SK-N-SH (cell line): Measurements from ENCODE around the gene APBA3.

Experiments
- FOXM1 ChIP-seq: IDR thresholded peaks from 2 replicates; pipeline ENCODE4 v1.4.0; 2012; ENCODE audit warnings: low read depth, mild to moderate bottlenecking
- JUND ChIP-seq: IDR thresholded peaks from 2 replicates; pipeline ENCODE4 v1.4.0; 2012
- REST ChIP-seq: IDR thresholded peaks from 2 replicates; pipeline ENCODE4 v1.6.1; 2012; ENCODE audit warnings: mild to moderate bottlenecking, low read depth, low read length, moderate library complexity
- YY1 ChIP-seq: IDR thresholded peaks from 2 replicates; pipeline ENCODE4 v1.4.0; 2012; ENCODE audit warnings: low read depth, mild to moderate bottlenecking
- TF ChIP-seq, protein P1 (sequence below): fragments of 200-600 bp; sonication (generic); IDR thresholded peaks from 2 replicates; pipeline ENCODE4 v1.6.1; 2017; ENCODE audit warnings: antibody characterized with exemption, mild to moderate bottlenecking, moderate library complexity

DNA sequence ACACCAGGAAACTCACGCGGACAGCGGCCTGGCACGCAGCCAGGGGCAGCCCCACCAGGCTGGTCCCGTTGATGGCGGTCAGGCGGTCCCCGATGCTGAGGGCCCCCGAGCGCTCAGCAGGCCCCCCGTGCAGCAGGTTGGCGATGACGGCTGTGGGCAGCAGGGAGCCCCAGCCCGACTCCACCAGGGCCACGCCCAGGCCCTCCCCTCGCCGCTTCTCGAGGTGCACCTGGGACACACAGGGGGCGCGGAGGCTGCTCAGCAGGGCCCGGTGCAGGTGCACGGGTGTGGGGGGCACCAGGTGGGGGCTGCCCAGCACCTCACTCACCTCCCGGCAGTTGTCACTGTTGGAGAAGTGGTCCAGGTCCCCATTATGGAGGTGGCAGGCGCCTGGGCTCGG, 9.0 kb downstream of the APBA3 start:
- TF ChIP-seq, protein P1, sequence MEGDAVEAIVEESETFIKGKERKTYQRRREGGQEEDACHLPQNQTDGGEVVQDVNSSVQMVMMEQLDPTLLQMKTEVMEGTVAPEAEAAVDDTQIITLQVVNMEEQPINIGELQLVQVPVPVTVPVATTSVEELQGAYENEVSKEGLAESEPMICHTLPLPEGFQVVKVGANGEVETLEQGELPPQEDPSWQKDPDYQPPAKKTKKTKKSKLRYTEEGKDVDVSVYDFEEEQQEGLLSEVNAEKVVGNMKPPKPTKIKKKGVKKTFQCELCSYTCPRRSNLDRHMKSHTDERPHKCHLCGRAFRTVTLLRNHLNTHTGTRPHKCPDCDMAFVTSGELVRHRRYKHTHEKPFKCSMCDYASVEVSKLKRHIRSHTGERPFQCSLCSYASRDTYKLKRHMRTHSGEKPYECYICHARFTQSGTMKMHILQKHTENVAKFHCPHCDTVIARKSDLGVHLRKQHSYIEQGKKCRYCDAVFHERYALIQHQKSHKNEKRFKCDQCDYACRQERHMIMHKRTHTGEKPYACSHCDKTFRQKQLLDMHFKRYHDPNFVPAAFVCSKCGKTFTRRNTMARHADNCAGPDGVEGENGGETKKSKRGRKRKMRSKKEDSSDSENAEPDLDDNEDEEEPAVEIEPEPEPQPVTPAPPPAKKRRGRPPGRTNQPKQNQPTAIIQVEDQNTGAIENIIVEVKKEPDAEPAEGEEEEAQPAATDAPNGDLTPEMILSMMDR = no peak
- no peak for TF ChIP-seq YY1
- TF ChIP-seq JUND = no peak
- TF ChIP-seq FOXM1 = no peak
- no peak for TF ChIP-seq REST
